HUES48 (cell line): Measurements from ENCODE around the gene TP53BP1.

ENCODE experiments used
- H3K27ac ChIP-seq: one replicate; pipeline ENCODE4 v1.7.0; 2013; ENCODE audit warnings: low read depth, low read length, inconsistent platforms
- H3K27me3 ChIP-seq: 2 replicates; pipeline ENCODE4 v1.6.1; 2013; ENCODE audit warnings: mild to moderate bottlenecking, low read length; ENCODE audit not compliant: control insufficient read depth, insufficient read depth
- H3K36me3 ChIP-seq: 2 replicates; pipeline ENCODE4 v1.6.1; 2013; ENCODE audit warnings: low read length; ENCODE audit not compliant: control insufficient read depth, insufficient read depth
- H3K4me1 ChIP-seq: 2 replicates; pipeline ENCODE4 v1.6.1; 2013; ENCODE audit warnings: mild to moderate bottlenecking, low read length; ENCODE audit not compliant: control insufficient read depth, insufficient read depth
- H3K4me3 ChIP-seq: 2 replicates; pipeline ENCODE4 v1.5.1; 2013; ENCODE audit warnings: mild to moderate bottlenecking, low read depth, low read length
- H3K9ac ChIP-seq: 2 replicates; pipeline ENCODE4 v1.6.1; 2013; ENCODE audit warnings: mild to moderate bottlenecking, low read depth, low read length, moderate library complexity
- H3K9me3 ChIP-seq: 2 replicates; pipeline ENCODE4 v1.6.1; 2013; ENCODE audit warnings: low read length; ENCODE audit not compliant: control insufficient read depth, insufficient read depth

TP53BP1 gene

GRCh38 chr15:43439268-43439667 lies 53.7 kb downstream of the TP53BP1 start:
- H3K9ac ChIP-seq, result no peak overlapping the region
- no peaks in the 10 kb centered on the region for H3K9me3 ChIP-seq
- H3K4me3 ChIP-seq, result no peak overlapping the region
- peaks cover 6% of the 10 kb centered on the region; the same call in 1 of the 2 replicates for H3K4me1 ChIP-seq
- H3K27ac ChIP-seq, result no peak overlapping the region
- H3K36me3 ChIP-seq, result peaks cover 78% of the 10 kb centered on the region
- H3K27me3 ChIP-seq, result no peaks in the 10 kb centered on the region

GRCh38 chr15:43436395-43436794 lies 56.6 kb downstream of the TP53BP1 start:
- peaks cover 91% of the 10 kb centered on the region for H3K36me3 ChIP-seq
- H3K4me3 ChIP-seq, result no peak overlapping the region
- H3K9me3 ChIP-seq, result no peaks in the 10 kb centered on the region
- no peaks in the 10 kb centered on the region for H3K27me3 ChIP-seq
- no peak overlapping the region for H3K27ac ChIP-seq
- no peak overlapping the region for H3K9ac ChIP-seq
- peaks cover 5% of the 10 kb centered on the region; the same call in 1 of the 2 replicates for H3K4me1 ChIP-seq

- H3K4me3 ChIP-seq, result no peak overlapping the region
- no peaks in the 10 kb centered on the region for H3K27me3 ChIP-seq
- H3K36me3 ChIP-seq, result peaks cover 93% of the 10 kb centered on the region
- H3K4me1 ChIP-seq, result no peaks in the 10 kb centered on the region
- no peaks in the 10 kb centered on the region for H3K9me3 ChIP-seq
- H3K27ac ChIP-seq, result no peak overlapping the region
- H3K9ac ChIP-seq, result no peak overlapping the region
Measured at GRCh38 chr15:43434446-43434845, 58.5 kb downstream of the TP53BP1 start.

- no peak overlapping the region for H3K27ac ChIP-seq
- H3K4me1 ChIP-seq, result no peaks in the 10 kb centered on the region
- H3K9ac ChIP-seq, result no peak overlapping the region
- no peaks in the 10 kb centered on the region for H3K9me3 ChIP-seq
- H3K4me3 ChIP-seq, result no peak overlapping the region
- H3K36me3 ChIP-seq, result peaks cover 93% of the 10 kb centered on the region
- no peaks in the 10 kb centered on the region for H3K27me3 ChIP-seq
Measured at GRCh38 chr15:43433661-43434303, 59.2 kb downstream of the TP53BP1 start.

- Histone ChIP-seq H3K9ac (no peak overlapping the region), H3K27ac (no peak overlapping the region), H3K27me3 (no peaks in the 10 kb centered on the region), H3K9me3 (no peaks in the 10 kb centered on the region), H3K4me3 (no peak overlapping the region), H3K36me3 (peaks cover 93% of the 10 kb centered on the region), H3K4me1 (no peaks in the 10 kb centered on the region)
Measured at GRCh38 chr15:43433165-43433564, 59.8 kb downstream of the TP53BP1 start.

GRCh38 chr15:43429687-43430086 lies 63.3 kb downstream of the TP53BP1 start:
- H3K36me3 ChIP-seq, result peaks cover 93% of the 10 kb centered on the region
- no peak overlapping the region for H3K9ac ChIP-seq
- no peaks in the 10 kb centered on the region for H3K4me1 ChIP-seq
- no peak overlapping the region for H3K27ac ChIP-seq
- H3K27me3 ChIP-seq, result no peaks in the 10 kb centered on the region
- H3K4me3 ChIP-seq, result no peak overlapping the region
- no peaks in the 10 kb centered on the region for H3K9me3 ChIP-seq

- no peak overlapping the region for H3K4me3 ChIP-seq
- H3K9me3 ChIP-seq, result no peaks in the 10 kb centered on the region
- H3K36me3 ChIP-seq, result peaks cover 93% of the 10 kb centered on the region
- no peak overlapping the region for H3K27ac ChIP-seq
- no peak overlapping the region for H3K9ac ChIP-seq
- H3K4me1 ChIP-seq, result no peaks in the 10 kb centered on the region
- no peaks in the 10 kb centered on the region for H3K27me3 ChIP-seq
Measured at GRCh38 chr15:43423793-43424192, 69.2 kb downstream of the TP53BP1 start.

- Histone ChIP-seq H3K27ac (no peak overlapping the region), H3K4me1 (no peaks in the 10 kb centered on the region), H3K36me3 (peaks cover 94% of the 10 kb centered on the region), H3K9ac (no peak overlapping the region), H3K27me3 (no peaks in the 10 kb centered on the region), H3K9me3 (no peaks in the 10 kb centered on the region), H3K4me3 (no peak overlapping the region)
Measured at GRCh38 chr15:43420876-43421275, 72.1 kb downstream of the TP53BP1 start.

- no peak overlapping the region for H3K9ac ChIP-seq
- H3K4me3 ChIP-seq, result no peak overlapping the region
- H3K27ac ChIP-seq, result no peak overlapping the region
- no peaks in the 10 kb centered on the region for H3K4me1 ChIP-seq
- peaks cover 96% of the 10 kb centered on the region for H3K36me3 ChIP-seq
- H3K27me3 ChIP-seq, result no peaks in the 10 kb centered on the region
- H3K9me3 ChIP-seq, result no peaks in the 10 kb centered on the region
Measured at GRCh38 chr15:43420435-43420834, 72.5 kb downstream of the TP53BP1 start.

- no peaks in the 10 kb centered on the region for H3K4me1 ChIP-seq
- H3K36me3 ChIP-seq, result peaks cover 96% of the 10 kb centered on the region
- no peak overlapping the region for H3K27ac ChIP-seq
- no peaks in the 10 kb centered on the region for H3K27me3 ChIP-seq
- no peak overlapping the region for H3K4me3 ChIP-seq
- H3K9ac ChIP-seq, result no peak overlapping the region
- no peaks in the 10 kb centered on the region for H3K9me3 ChIP-seq
Measured at GRCh38 chr15:43414196-43414595, 78.8 kb downstream of the TP53BP1 start.

GRCh38 chr15:43412096-43412495 lies 80.9 kb downstream of the TP53BP1 start:
- H3K27ac ChIP-seq, result no peak overlapping the region
- no peaks in the 10 kb centered on the region for H3K4me1 ChIP-seq
- no peaks in the 10 kb centered on the region for H3K9me3 ChIP-seq
- peaks cover 100% of the 10 kb centered on the region for H3K36me3 ChIP-seq
- no peak overlapping the region for H3K4me3 ChIP-seq
- H3K9ac ChIP-seq, result no peak overlapping the region
- H3K27me3 ChIP-seq, result no peaks in the 10 kb centered on the region
